GM12878 (cell line): ENCODE data around the gene RERE. TPM values are rescaled to one million over a fixed set of nuclear protein-coding genes. Genes with fewer than 3 reads are reported as not detected.

Source experiments
- ATAC-seq: fragments of 200-7000 bp; cut with Tn5 transposase; 3 replicates; pipeline ENCODE4 v1.9.1; 2020; ENCODE audit warnings: mild to moderate bottlenecking, moderate library complexity
- BruUV-seq: library from RNA; stranded (reverse); fragments of 400-500 nt; replicated peaks from 2 replicates; lab custom pipeline; 2021; lab: Mats Ljungman, UMichigan
- CTCF ChIA-PET: fragments of 300-600 bp; sonication (Branson Sonifier 250); formaldehyde crosslinking; extraction: SDS; loops from one replicate; lab custom pipeline; 2021; ENCODE audit warnings: inconsistent platforms; lab: Yijun Ruan, JAX
- POLR2A ChIA-PET: fragments of 350-600 bp; formaldehyde crosslinking; extraction: SDS; loops from one replicate; lab custom pipeline; 2021; ENCODE audit warnings: inconsistent platforms; lab: Charles Lee
- RAD21 ChIA-PET: fragments of 300-600 bp; sonication (Branson Sonifier 250); formaldehyde crosslinking; loops from one replicate; lab custom pipeline; 2023; ENCODE audit warnings: antibody characterized with exemption; ENCODE audit not compliant: unreplicated experiment; lab: Charles Lee
- SMC1A ChIA-PET: fragments of 300-600 bp; sonication (Branson Sonifier 250); formaldehyde crosslinking; loops from one replicate; lab custom pipeline; 2023; ENCODE audit not compliant: unreplicated experiment, uncharacterized antibody; lab: Charles Lee
- DNase-seq: peaks from one replicate; pipeline ENCODE4 v3.0.0-alpha.2; 2011; ENCODE audit warnings: low read depth, low spot score
- FAIRE-seq: peaks from 3 replicates; lab custom pipeline; 2011; peaks lifted over from hg19 to GRCh38; lab: Jason Lieb, UNC
- H2AFZ ChIP-seq: 2 replicates; pipeline ENCODE4 v1.6.0; 2011; ENCODE audit warnings: low read depth, low read length, control low read depth; ENCODE audit not compliant: control insufficient read depth
- H3K27ac ChIP-seq: 2 replicates; pipeline ENCODE4 v1.5.1; 2011; ENCODE audit warnings: control low read depth; ENCODE audit not compliant: control insufficient read depth, insufficient read depth
- H3K27me3 ChIP-seq, 2 experiments: replicated peaks in 1 of 2; 2 replicates each; pipeline versions ENCODE4 v1.6.0 to v1.6.1; 2011; ENCODE audit warnings: low read length in 1 of 2; ENCODE audit not compliant: control insufficient read depth in 2 of 2, insufficient read depth in 2 of 2
- H3K36me3 ChIP-seq, 2 experiments: 2 replicates each; pipeline ENCODE4 v1.5.1; 2011; ENCODE audit warnings: low read length in 1 of 2; ENCODE audit not compliant: control insufficient read depth in 2 of 2, insufficient read depth in 2 of 2
- H3K4me1 ChIP-seq: 2 replicates; pipeline ENCODE4 v1.6.1; 2011; ENCODE audit warnings: mild to moderate bottlenecking, low read length, moderate library complexity, mixed read lengths; ENCODE audit not compliant: control insufficient read depth, insufficient read depth
- H3K4me2 ChIP-seq: 2 replicates; pipeline ENCODE4 v1.6.0; 2011; ENCODE audit warnings: control low read depth; ENCODE audit not compliant: control insufficient read depth, insufficient read depth
- H3K4me3 ChIP-seq: fragments of 200-600 bp; sonication (generic); 2 replicates; pipeline ENCODE4 v1.5.1; 2016
- H3K79me2 ChIP-seq: 2 replicates; pipeline ENCODE4 v1.6.0; 2011; ENCODE audit warnings: low read length; ENCODE audit not compliant: control insufficient read depth, insufficient read depth
- H3K9ac ChIP-seq: 2 replicates; pipeline ENCODE4 v1.8.0; 2011; ENCODE audit warnings: low read length, control low read depth, mixed read lengths; ENCODE audit not compliant: control insufficient read depth, insufficient read depth
- H3K9me3 ChIP-seq: replicated peaks from 3 replicates; pipeline ENCODE4 v1.5.1; 2011; ENCODE audit warnings: mild to moderate bottlenecking, low read length; ENCODE audit not compliant: control insufficient read depth, insufficient read depth
- H4K20me1 ChIP-seq: 2 replicates; pipeline ENCODE4 v1.6.0; 2011; ENCODE audit not compliant: control insufficient read depth, insufficient read depth
- HDAC6 ChIP-seq: fragments of 200-600 bp; sonication (generic); IDR thresholded peaks from one replicate; pipeline ENCODE4 v1.8.0; 2017; ENCODE audit warnings: antibody characterized with exemption; ENCODE audit not compliant: unreplicated experiment
- MEF2B ChIP-seq: fragments of 450-650 bp; IDR thresholded peaks from 2 replicates; pipeline ENCODE4 v1.6.1; 2018; ENCODE audit warnings: mild to moderate bottlenecking, moderate library complexity; ENCODE audit not compliant: partially characterized antibody, poor library complexity, severe bottlenecking
- RBBP5 ChIP-seq: fragments of 200-600 bp; sonication (generic); conservative IDR thresholded peaks from 2 replicates; pipeline ENCODE4 v1.6.1; 2016
- TBL1XR1 ChIP-seq: IDR thresholded peaks from 2 replicates; pipeline ENCODE4 v1.6.1; 2012; ENCODE audit warnings: low read depth, low read length, improper control_type of control experiment
- WGBS: methylation state at CpG from one replicate; pipeline ENCODE4 v1.1.6; 2016; ENCODE audit warnings: low lambda C conversion rate; ENCODE audit not compliant: insufficient replicate concordance, insufficient coverage; ENCODE audit errors: missing lambda C conversion rate; 5-methylcytosine and 5-hydroxymethylcytosine counted together
- in situ Hi-C: fragments of 300-500 bp; cut with MboI; formaldehyde crosslinking; loops from 9 replicates; pipeline ENCODE4 v1.14.3; 2018; ENCODE audit warnings: mixed read lengths
- intact Hi-C: fragments of 100-400 bp; cut with micrococcal nuclease; formaldehyde crosslinking; loops from one replicate; pipeline ENCODE4 v1.14.2; 2022; ENCODE audit not compliant: unreplicated experiment
- polyA plus RNA-seq, 11 experiments: library from polyadenylated mRNA; depleted of rRNA in 4 of 11; unstranded in 6 of 11; stranded (reverse) in 5 of 11; fragments of >200 nt; fragmentation: Nextera tagmentation in 4 of 11; fragmentation: Illumina TruSeq in 1 of 11; extraction: Ambion mirVana in 4 of 11; extraction: Trizol in 1 of 11; gene quantifications; 1 replicate in 1 of 11; 2 replicates in 10 of 11; pipeline versions ENCODE4 v1.2.1 to v1.2.3, GENCODE V29; 2011 to 2016; ENCODE audit warnings: inconsistent platforms in 2 of 11, missing spikeins in 2 of 11, low read depth in 1 of 11
- total RNA-seq, 4 experiments: library from RNA; depleted of rRNA in 3 of 4; stranded (reverse); fragments of >200 nt in 3 of 4; fragmentation: Illumina TruSeq in 1 of 4; extraction: Trizol in 1 of 4; gene quantifications; 2 replicates each; pipeline versions ENCODE4 v1.2.1 to v1.2.3, GENCODE V29; 2013 to 2021
- TF ChIP-seq, protein P1 (sequence below): IDR thresholded peaks from 2 replicates; pipeline ENCODE4 v1.6.1; 2012; ENCODE audit warnings: low read depth, low read length, improper control_type of control experiment

Gene RERE
- total and polyA plus RNA-seq, 10 of the 15 experiments (the other 5 are each of a cell fraction or from before 2014, with no cell fraction given), result 5.2 to 60.5 (median 20.2) TPM

DNA sequence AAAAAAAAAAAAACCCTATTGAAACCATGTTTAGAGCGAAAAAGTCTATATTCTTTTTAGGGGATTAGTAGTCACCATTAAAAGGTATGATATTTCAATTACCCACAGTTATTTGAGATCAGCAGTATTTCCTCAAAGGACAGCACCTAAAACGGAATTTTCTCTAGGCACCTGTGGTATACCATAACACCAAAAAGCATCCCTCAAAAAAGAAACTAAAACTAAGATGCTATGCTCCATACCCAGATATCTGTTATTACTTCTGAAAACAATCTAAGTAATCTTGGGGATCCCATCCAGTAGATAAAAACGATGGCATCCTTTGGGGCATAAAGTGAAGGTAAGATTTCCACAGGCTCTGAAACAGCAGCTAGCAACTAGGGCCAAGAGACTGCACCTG lies 89.0 kb downstream of the RERE start:
- no TSS peak for BruUV-seq
- Histone ChIP-seq H3K27ac (no peak overlapping the region), H3K9me3 (no peaks in the 10 kb centered on the region; the same call in 1 of the 3 replicates), H3K4me1 (peaks cover 18% of the 10 kb centered on the region), H3K9ac (no peak overlapping the region), H3K27me3 (no peaks in the 10 kb centered on the region), H3K36me3 (no peaks in the 10 kb centered on the region), H4K20me1 (no peaks in the 10 kb centered on the region), H3K79me2 (peaks cover 6% of the 10 kb centered on the region), H2AFZ (no peak overlapping the region), H3K4me3 (no peak overlapping the region), H3K4me2 (no peak overlapping the region)
- CTCF ChIA-PET, result interaction anchor here (0.8 to 9.8 kb wide), 24 partner anchors 10 to 714 kb away, joined by 3 to 211 read pairs (median 4); partner anchors contain the start of gene RERE
- RAD21 ChIA-PET, result interaction anchor here (0.5 to 8.0 kb wide), 17 partner anchors 11 to 206 kb away, joined by 3 to 107 read pairs (median 5); no protein-coding TSS in a partner anchor
- SMC1A ChIA-PET, result interaction anchor here (0.6 to 10.7 kb wide), 21 partner anchors 10 to 275 kb away, joined by 3 to 123 read pairs (median 4); partner anchors contain the start of gene RERE
- in situ Hi-C loops (loop anchor here (5.0 kb wide), 1 partner anchor 166 kb away; no protein-coding TSS in a partner anchor), intact Hi-C loops (loop anchor here (2.0 to 10.0 kb wide), 2 partner anchors 120 to 334 kb away; no protein-coding TSS in a partner anchor)
- POLR2A ChIA-PET, result interaction anchor here (0.9 to 1.4 kb wide), 6 partner anchors 11 to 252 kb away, joined by 3 to 4 read pairs (median 4); no protein-coding TSS in a partner anchor
- no peak for TF ChIP-seq MEF2B
- no peak for TF ChIP-seq HDAC6
- TF ChIP-seq RBBP5, result no peak
- TF ChIP-seq, protein P1, sequence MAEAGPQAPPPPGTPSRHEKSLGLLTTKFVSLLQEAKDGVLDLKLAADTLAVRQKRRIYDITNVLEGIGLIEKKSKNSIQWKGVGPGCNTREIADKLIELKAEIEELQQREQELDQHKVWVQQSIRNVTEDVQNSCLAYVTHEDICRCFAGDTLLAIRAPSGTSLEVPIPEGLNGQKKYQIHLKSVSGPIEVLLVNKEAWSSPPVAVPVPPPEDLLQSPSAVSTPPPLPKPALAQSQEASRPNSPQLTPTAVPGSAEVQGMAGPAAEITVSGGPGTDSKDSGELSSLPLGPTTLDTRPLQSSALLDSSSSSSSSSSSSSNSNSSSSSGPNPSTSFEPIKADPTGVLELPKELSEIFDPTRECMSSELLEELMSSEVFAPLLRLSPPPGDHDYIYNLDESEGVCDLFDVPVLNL, result no peak
- no peak for TF ChIP-seq TBL1XR1
- FAIRE-seq (no peak), ATAC-seq (peak; percentile 61), DNase-seq (no peak)
- 44% methylated on average over 3 of the region's 3 CpGs for WGBS
